Stimulated activated CD4-positive, alpha-beta T cell treated with anti-CD3 and anti-CD28 coated beads, Interleukin-15, amount 100 ng/mL, for 24 hours (primary cell): ENCODE data around the gene GFM1.
A peak's percentile ranks its signal among the peaks of the same experiment; 100 is the strongest.

Experiments
- DNase-seq: peaks from one replicate; pipeline ENCODE4 v3.0.0-alpha.2; 2020

Gene GFM1

GRCh38 chr3:158644345-158644908 is at the start of gene GFM1:
GFM1 (plus strand) TSS chr3:158644527; CDS start chr3:158644635, 108 bp downstream.
- DNase-seq, result peak; percentile 91

DNA sequence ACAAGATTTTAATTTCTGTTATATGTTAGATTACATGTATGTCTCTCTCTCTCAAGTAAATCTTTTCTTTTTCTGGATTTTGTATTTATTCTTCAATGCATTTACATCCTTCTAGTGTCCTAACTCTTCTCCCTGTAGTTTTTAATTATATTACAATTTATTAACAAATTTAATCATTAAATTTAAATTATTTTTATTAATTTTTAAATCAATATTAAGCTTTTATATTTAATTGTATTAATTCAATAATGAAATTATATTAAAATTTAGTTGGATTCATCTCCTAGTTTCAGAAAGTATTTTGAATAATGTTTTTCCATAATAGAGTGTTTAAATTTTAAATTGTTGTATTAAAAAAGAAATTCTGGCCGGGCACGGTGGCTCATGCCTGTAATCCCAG is 43.5 kb upstream of the GFM1 start:
- no peak for DNase-seq

GRCh38 chr3:158602227-158602626 is 42.1 kb upstream of the GFM1 start:
- DNase-seq, result no peak

GRCh38 chr3:158617982-158618875 is 26.1 kb upstream of the GFM1 start:
- no peak for DNase-seq

DNA sequence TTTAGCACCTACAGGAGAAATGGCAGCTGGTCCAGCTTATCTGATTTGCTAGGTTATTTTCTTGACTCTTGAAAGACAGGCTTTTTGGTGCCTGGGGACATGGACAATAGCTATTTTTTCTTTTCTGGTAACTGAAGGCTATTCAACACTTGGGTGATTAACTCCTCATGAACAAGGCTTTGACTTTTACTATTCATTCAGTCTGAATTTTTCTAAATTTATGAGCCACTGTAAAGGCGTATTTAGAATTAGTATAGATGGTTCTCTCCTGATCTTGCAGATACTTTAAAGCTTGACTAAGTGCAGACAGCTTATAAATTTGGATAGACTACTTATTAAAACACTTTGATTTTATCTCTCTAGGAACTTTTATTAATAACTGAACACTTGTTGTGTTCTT is 18.4 kb upstream of the GFM1 start:
- no peak for DNase-seq

DNA sequence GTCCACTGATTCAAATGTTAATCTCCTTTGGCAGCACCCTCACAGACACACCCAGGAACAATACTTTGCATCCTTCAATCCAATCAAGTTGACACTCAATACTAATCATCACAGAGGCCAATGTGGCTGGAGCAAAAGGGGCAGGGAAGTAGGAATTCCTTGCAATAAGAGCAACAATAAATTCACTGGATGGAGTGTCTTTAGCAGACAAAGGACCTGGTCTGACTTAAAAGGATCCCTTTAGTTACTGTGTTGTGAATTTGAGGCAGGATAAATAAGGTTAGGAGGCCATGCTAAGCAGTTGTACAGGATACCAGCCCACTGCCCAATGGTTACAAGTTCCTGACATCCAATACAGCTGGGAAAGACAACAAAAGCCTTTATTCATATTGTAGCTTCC is 12.3 kb upstream of the GFM1 start:
- DNase-seq, result no peak

DNA sequence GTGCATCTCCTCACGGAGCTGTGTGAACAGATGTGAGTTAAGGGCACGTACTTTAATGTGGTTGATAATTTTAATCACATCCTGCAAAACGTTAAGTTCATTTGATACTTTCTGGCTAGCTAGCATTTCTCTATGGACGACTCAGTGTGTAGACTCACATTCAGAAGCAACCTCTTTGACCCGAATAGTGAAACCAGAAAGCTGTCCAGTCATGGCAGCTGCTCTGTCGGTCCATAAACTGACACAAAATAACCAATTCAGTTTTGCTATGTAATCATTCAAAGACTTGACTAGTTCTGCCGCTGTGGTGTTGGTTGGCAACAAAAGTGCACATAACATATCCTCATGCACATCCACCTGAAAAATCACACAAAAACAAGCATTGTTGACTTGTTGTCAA is 3.7 kb upstream of the GFM1 start:
- DNase-seq, result no peak

DNA sequence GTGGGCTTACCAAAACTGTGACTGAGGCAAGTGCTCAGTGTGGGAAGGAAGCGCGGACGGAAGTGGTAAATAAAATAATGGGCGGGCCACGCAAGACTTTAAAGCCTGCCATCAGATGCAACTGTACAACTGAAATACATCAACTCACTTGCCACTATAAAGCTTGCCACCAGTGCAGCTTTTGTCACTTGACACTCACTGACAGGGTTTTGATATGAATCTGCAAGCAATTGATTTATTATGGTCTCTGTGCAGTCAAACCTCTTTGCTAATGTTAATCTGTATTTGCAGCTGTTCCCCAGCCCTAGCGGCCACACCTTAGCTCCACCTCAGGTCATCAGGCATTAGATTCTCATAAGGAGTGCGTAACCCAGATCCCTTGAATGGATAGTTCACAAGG is 2.3 kb upstream of the GFM1 start:
- DNase-seq, result no peak

- no peak for DNase-seq
These were observed 1.7 kb upstream of the GFM1 start for GRCh38 chr3:158642474-158643210.

- DNase-seq, result no peak
These were observed 5.5 kb downstream of the GFM1 start for GRCh38 chr3:158649791-158650190.

GRCh38 chr3:158651192-158651591 is 6.9 kb downstream of the GFM1 start:
- DNase-seq, result no peak

GRCh38 chr3:158652463-158652862 is 8.1 kb downstream of the GFM1 start:
- no peak for DNase-seq

- no peak for DNase-seq
These were observed 14.6 kb downstream of the GFM1 start for GRCh38 chr3:158658889-158659288.

DNA sequence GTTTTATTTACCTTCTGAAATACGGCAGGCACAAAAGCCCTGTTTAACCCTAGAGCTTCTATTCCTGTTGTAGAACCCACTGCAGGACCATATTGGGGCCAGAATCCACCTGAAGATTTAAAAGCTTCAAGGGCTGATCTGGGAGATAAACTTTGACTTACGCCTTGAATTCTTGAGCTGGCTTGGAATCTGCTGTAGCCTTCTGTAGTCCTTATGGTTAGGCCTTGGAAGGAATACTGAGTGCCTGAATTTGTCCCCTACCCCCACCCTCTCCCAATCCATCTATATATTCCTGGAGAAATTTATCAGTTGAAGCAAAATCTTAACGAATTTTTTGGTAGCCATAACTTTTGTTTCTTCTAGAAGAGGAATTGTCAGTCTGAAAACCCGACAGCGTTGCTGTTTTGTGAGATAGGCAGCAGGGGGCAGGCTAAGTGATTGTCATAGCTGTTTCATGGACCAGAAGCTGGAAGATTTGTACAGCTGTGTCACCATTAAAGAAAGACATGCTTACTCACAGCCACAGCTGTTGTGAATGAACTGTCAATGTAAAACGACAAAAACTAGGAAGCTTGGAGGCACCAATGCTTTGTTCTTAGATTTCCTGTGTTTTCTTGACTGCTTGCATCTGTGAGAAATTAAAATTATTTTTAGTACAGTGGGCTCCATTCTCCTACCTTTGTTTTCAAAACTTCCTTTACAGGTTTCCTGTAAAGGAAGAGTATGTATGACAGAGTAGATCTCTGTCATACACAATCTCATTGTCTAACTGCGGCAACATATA is 15.3 kb downstream of the GFM1 start:
- DNase-seq, result peak; percentile 59

DNA sequence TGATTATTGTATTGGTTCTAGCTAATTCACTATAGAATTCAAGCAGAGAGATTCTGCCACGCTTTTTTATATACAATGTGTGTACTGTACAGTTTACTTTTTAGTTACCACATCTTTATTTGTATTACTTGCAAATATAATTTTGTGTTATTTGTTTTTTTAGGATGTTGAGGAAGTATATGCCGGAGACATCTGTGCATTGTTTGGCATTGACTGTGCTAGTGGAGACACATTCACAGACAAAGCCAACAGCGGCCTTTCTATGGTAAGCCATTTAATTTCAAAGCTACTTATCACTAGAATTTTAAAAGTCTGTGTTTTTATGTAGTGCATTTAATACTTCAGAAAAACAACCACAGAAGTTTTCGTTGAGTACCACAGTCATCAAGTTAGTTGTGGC is 16.4 kb downstream of the GFM1 start:
- DNase-seq, result no peak

DNA sequence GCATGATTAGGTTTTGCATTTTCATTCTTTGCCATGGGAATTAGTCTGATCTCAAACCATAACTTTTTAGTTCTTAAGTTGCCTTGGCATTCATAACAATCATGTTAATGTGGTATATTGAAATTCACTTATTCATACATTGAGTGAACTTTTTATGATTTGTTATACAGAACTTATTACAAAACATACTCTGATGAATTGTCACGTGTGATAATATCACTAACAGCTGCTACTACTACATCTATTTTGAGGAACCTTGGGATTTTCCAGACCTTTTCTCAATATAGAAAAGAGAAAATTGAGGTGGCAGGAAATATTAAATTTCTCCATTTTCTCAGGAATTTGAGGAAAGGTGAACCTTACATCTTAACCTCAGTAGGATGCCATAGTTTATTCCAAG is 18.9 kb downstream of the GFM1 start:
- DNase-seq, result no peak

GRCh38 chr3:158663832-158664231 is 19.5 kb downstream of the GFM1 start:
- DNase-seq, result no peak

DNA sequence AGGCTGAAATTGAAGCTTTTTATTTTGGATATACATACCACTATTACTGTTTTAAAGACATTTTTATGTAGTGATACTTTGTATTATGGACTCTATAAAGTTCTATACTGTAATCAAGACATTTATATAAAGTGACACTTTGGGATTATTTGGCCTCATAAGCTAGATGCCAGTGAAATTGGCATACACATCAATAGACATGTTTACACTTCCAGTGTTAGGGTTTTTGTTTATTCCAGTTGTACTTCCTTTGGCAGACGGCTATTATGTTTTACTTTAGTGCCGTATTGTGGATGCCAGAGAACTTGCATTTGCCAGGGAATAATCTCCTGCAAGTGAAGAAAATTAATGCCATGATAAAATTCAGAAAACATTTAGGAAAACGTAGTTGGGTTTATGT is 22.1 kb downstream of the GFM1 start:
- DNase-seq, result no peak

GRCh38 chr3:158668506-158668905 is 24.2 kb downstream of the GFM1 start:
- DNase-seq, result no peak

DNA sequence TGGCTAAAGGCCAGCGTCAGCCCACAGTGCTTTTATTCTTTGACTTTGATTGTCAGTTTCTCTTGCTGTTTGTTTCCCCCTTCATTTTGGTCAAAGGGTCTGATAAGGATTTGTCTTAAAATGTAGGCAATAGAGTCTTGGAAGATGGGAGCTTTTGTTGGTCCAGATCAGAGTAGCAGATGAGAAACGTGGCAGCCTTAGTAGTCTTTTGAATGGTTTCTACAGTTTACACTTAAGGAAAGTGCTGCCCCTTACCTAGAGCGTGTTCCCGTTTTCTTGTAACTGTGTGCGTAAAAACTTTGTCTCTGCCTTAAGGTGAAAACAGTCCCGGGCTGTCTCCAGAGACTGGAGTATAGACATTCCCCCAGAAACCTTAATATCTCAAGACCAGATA is 27.5 kb downstream of the GFM1 start:
- DNase-seq, result no peak

- DNase-seq, result peak; percentile 88
These were observed 28.2 kb downstream of the GFM1 start, which contains the start of gene LXN for GRCh38 chr3:158672215-158673176. LXN (minus strand) TSS chr3:158672648; CDS start chr3:158672478, 170 bp downstream.

DNA sequence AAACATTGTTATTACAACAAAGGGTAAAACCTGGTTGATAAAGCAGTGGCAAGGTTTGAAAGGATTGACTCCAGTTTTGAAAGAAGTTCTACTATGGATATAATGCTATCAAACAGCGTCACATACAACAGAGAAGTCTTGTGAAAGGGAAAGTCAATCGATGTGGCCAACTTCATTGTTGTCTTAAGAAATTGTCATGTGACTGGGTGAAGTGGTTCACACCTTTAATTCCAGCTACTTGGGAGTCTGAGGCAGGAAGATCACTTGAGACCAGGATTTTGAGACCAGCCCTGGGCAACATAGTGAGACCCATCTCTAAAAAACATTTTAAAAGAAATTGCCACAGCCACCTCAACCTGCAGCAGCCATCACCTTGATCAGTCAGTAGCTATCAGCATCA is 34.4 kb downstream of the GFM1 start:
- DNase-seq, result no peak
